Loucy (cell line): ENCODE data around the gene TMEM132D.

Experiments used
- H2AFZ ChIP-seq: fragments of 200-600 bp; sonication (generic); 2 replicates; pipeline ENCODE4 v1.6.0; 2016; ENCODE audit warnings: antibody characterized with exemption, mild to moderate bottlenecking, low read length, moderate library complexity
- H3F3A ChIP-seq: fragments of 200-600 bp; 2 replicates; pipeline ENCODE4 v1.6.0; 2016; ENCODE audit warnings: antibody characterized with exemption, low read depth, mild to moderate bottlenecking
- H3K27me3 ChIP-seq: fragments of 200-600 bp; sonication (generic); 2 replicates; pipeline ENCODE4 v1.6.1; 2014; ENCODE audit warnings: low read length, mild to moderate bottlenecking; ENCODE audit not compliant: insufficient read depth, poor library complexity, severe bottlenecking
- H3K36me3 ChIP-seq: fragments of 200-600 bp; sonication (generic); 2 replicates; pipeline ENCODE4 v1.6.1; 2016; ENCODE audit warnings: low read length; ENCODE audit not compliant: insufficient read depth
- H3K4me1 ChIP-seq: fragments of 200-600 bp; sonication (generic); 2 replicates; pipeline ENCODE4 v1.5.1; 2014; ENCODE audit warnings: low read length, mild to moderate bottlenecking; ENCODE audit not compliant: insufficient read depth, poor library complexity, severe bottlenecking
- H3K4me2 ChIP-seq: fragments of 200-600 bp; sonication (generic); 2 replicates; pipeline ENCODE4 v1.6.0; 2014; ENCODE audit warnings: antibody characterized with exemption, low read length, low read depth, mild to moderate bottlenecking; ENCODE audit not compliant: poor library complexity, severe bottlenecking
- H3K4me3 ChIP-seq: fragments of 200-600 bp; sonication (generic); 2 replicates; pipeline ENCODE4 v1.5.1; 2014; ENCODE audit warnings: low read length, mild to moderate bottlenecking, mixed read lengths; ENCODE audit not compliant: poor library complexity, severe bottlenecking
- H3K79me2 ChIP-seq: fragments of 200-600 bp; sonication (generic); 2 replicates; pipeline ENCODE4 v1.6.1; 2014; ENCODE audit warnings: low read length; ENCODE audit not compliant: insufficient read depth
- H3K9ac ChIP-seq: fragments of 200-600 bp; sonication (generic); 2 replicates; pipeline ENCODE4 v1.6.0; 2014; ENCODE audit warnings: mild to moderate bottlenecking, low read depth, low read length, moderate library complexity; ENCODE audit not compliant: poor library complexity, severe bottlenecking
- H3K9me2 ChIP-seq: fragments of 200-600 bp; sonication (generic); replicated peaks from 2 replicates; pipeline ENCODE4 v1.6.1; 2016; ENCODE audit warnings: low read depth, low read length, mixed read lengths
- H3K9me3 ChIP-seq: fragments of 200-600 bp; sonication (generic); 2 replicates; pipeline ENCODE4 v1.6.1; 2014; ENCODE audit warnings: mild to moderate bottlenecking, antibody characterized with exemption, low read length, low read depth; ENCODE audit not compliant: insufficient read depth
- H4K20me1 ChIP-seq: fragments of 200-600 bp; sonication (generic); 2 replicates; pipeline ENCODE4 v1.6.0; 2014; ENCODE audit warnings: antibody characterized with exemption, low read length, mild to moderate bottlenecking; ENCODE audit not compliant: insufficient read depth, poor library complexity, severe bottlenecking
- EZH2phosphoT487 ChIP-seq: fragments of 200-600 bp; IDR thresholded peaks from 2 replicates; pipeline ENCODE4 v1.6.1; 2018; ENCODE audit warnings: antibody characterized with exemption, mild to moderate bottlenecking, moderate library complexity, borderline replicate concordance
- TF ChIP-seq, protein P1 (sequence below): fragments of 200-600 bp; sonication (generic); conservative IDR thresholded peaks from 2 replicates; pipeline ENCODE4 v1.5.1; 2014; ENCODE audit warnings: mild to moderate bottlenecking, antibody characterized with exemption, low read length

TMEM132D gene

DNA sequence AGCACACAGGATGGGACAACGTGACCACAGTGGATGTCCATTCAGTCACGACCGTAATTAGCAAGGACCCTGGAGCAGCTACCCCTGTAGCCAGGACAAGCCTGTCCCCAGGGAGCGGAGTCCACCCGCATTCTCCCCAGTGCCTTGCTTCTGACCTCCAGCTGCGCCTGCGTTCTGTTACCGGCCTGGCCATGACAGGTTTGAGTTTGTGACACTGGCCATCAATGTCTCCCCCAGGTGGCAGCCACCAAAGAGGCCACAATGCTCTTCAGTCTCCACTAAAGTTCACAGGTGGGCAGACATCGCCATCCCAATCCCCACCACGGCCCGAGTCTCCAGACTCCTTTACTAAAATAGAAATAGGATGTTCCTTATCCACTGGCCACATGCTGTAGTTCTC lies 96.7 kb downstream of the TMEM132D start:
- Histone ChIP-seq H3K9me2 (no peaks in the 10 kb centered on the region), H3K36me3 (no peaks in the 10 kb centered on the region), H3K4me1 (no peaks in the 10 kb centered on the region), H3K9ac (no peak overlapping the region), H3K4me3 (no peak overlapping the region), H3K9me3 (no peaks in the 10 kb centered on the region; the same call in 1 of the 2 replicates), H3F3A (no peaks in the 10 kb centered on the region), H3K27me3 (no peaks in the 10 kb centered on the region), H3K4me2 (no peak overlapping the region), H4K20me1 (no peaks in the 10 kb centered on the region), H3K79me2 (no peaks in the 10 kb centered on the region), H2AFZ (no peak overlapping the region)
- no peak for TF ChIP-seq EZH2phosphoT487
- TF ChIP-seq, protein P1, sequence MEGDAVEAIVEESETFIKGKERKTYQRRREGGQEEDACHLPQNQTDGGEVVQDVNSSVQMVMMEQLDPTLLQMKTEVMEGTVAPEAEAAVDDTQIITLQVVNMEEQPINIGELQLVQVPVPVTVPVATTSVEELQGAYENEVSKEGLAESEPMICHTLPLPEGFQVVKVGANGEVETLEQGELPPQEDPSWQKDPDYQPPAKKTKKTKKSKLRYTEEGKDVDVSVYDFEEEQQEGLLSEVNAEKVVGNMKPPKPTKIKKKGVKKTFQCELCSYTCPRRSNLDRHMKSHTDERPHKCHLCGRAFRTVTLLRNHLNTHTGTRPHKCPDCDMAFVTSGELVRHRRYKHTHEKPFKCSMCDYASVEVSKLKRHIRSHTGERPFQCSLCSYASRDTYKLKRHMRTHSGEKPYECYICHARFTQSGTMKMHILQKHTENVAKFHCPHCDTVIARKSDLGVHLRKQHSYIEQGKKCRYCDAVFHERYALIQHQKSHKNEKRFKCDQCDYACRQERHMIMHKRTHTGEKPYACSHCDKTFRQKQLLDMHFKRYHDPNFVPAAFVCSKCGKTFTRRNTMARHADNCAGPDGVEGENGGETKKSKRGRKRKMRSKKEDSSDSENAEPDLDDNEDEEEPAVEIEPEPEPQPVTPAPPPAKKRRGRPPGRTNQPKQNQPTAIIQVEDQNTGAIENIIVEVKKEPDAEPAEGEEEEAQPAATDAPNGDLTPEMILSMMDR: no peak

DNA sequence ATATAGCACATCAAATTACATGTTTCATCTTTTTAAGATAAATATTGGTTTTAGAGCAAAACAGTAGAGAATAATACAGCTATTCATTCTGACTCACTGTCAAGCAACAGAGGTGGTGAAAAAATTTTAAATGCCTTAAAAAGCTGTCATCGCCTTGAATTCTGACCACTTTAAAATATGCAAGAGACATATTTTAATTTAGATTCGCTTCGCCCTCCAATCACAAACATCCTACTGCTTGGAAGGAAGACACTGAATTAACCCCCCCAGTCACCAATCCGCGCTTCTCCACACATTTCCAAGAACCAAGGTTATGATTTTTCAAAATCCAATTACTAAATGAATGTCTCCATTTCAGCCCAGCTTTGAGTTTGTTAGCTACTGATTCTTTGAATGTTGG lies 112.4 kb downstream of the TMEM132D start:
- Histone ChIP-seq H3F3A (no peaks in the 10 kb centered on the region), H3K79me2 (no peaks in the 10 kb centered on the region), H3K9me3 (peaks cover 5% of the 10 kb centered on the region; the same call in 1 of the 2 replicates), H3K4me1 (no peaks in the 10 kb centered on the region), H3K36me3 (no peaks in the 10 kb centered on the region), H3K27me3 (no peaks in the 10 kb centered on the region), H3K4me2 (no peak overlapping the region), H3K9ac (no peak overlapping the region), H3K9me2 (no peaks in the 10 kb centered on the region), H3K4me3 (no peak overlapping the region), H4K20me1 (no peaks in the 10 kb centered on the region), H2AFZ (no peak overlapping the region)
- TF ChIP-seq EZH2phosphoT487: no peak
- TF ChIP-seq, protein P1: no peak

DNA sequence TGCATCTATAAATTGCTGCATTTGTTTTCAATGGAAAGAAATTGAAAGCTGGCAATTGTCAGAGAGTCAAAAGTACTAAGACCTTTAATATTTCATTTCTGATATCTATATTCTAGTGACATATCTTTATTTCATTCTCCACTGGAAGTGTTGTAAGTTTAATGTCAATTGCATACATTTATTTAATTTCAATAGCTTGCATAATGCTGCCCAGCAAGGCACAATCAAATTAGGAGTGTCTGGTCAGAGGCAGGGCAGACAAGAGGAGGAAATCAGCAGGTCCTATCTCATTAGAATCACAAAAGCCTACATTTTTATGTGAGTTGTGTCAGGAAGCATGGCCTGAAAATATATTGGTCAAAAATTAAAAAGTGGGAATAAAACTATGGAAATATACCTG lies 112.9 kb downstream of the TMEM132D start:
- H3K4me2 ChIP-seq: no peak overlapping the region
- H3K36me3 ChIP-seq: no peaks in the 10 kb centered on the region
- H3K79me2 ChIP-seq: no peaks in the 10 kb centered on the region
- H3K4me3 ChIP-seq: no peak overlapping the region
- no peaks in the 10 kb centered on the region for H4K20me1 ChIP-seq
- no peak overlapping the region for H3K9ac ChIP-seq
- no peaks in the 10 kb centered on the region for H3K9me2 ChIP-seq
- H2AFZ ChIP-seq: no peak overlapping the region
- H3F3A ChIP-seq: no peaks in the 10 kb centered on the region
- no peak for TF ChIP-seq EZH2phosphoT487
- TF ChIP-seq, protein P1: no peak
- H3K4me1 ChIP-seq: no peaks in the 10 kb centered on the region
- peaks cover 9% of the 10 kb centered on the region; the same call in 1 of the 2 replicates for H3K9me3 ChIP-seq
- H3K27me3 ChIP-seq: no peaks in the 10 kb centered on the region
